Measurements from ENCODE around the gene CDH18.

The CDH18 gene

DNA sequence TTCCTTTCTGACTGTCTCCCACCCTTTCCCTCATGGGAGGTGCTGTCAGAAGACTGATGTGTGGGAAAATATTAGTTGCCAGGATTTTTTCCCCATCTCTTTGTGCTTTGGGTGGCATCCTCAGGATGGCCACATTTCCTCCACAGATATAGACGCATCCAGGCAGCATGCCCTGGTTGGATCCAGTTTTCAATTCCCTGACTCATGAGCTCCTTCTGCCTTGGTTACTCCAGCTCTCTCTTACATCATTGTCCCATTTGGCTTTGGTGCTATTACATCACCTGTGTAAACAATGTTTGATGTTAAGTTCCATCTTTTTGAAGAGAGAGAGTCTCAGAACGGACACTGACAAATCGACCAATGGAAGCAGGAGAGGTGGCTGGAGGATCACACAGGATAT, 302.5 kb downstream of the CDH18 start:
- no peaks in the 10 kb centered on the region for H3K4me1 Mint-ChIP-seq (ENCODE audit: low read depth)
- H3K9me3 Mint-ChIP-seq = peaks cover 16% of the 10 kb centered on the region
- no peak overlapping the region for H3K27ac Mint-ChIP-seq
- no peaks in the 10 kb centered on the region for H3K27me3 Mint-ChIP-seq
- no peaks in the 10 kb centered on the region for H3K36me3 Mint-ChIP-seq (ENCODE audit: low read depth)
- H3K4me3 Mint-ChIP-seq = no peak overlapping the region

DNA sequence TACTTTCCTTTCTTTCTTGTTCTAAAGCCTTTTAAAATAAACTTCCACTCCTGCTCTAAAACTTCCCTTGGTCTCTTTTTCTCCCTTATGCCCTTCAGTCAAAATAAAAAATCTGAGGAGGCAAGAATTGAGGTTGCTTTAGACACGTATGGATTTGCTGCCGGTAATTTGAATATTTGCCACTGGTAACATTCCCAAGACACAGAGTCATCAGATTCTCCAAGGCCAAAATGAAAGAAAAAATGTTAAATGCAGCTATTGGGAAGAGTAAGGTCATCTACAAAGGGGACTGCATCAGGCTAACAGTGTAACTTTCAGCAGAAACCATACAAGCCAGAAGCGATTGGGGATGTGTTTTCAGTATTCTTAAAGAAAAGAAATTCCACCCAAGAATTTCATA, 311.1 kb downstream of the CDH18 start:
- Mint-ChIP-seq H3K27ac (no peak overlapping the region), H3K27me3 (no peaks in the 10 kb centered on the region), H3K36me3 (ENCODE audit: low read depth) (no peaks in the 10 kb centered on the region), H3K4me1 (ENCODE audit: low read depth) (no peaks in the 10 kb centered on the region), H3K9me3 (peaks cover 8% of the 10 kb centered on the region), H3K4me3 (no peak overlapping the region)

GRCh38 chr5:19660679-19661078, 327.3 kb downstream of the CDH18 start:
- H3K4me1 Mint-ChIP-seq (ENCODE audit: low read depth) = no peaks in the 10 kb centered on the region

GRCh38 chr5:19655627-19656026, 332.4 kb downstream of the CDH18 start:
- Mint-ChIP-seq H3K27ac (no peak overlapping the region), H3K4me1 (ENCODE audit: low read depth) (no peaks in the 10 kb centered on the region), H3K9me3 (no peaks in the 10 kb centered on the region)

More at GRCh38 chr5:19660679-19661078, 327.3 kb downstream of the CDH18 start:
- H3K27me3 Mint-ChIP-seq = no peaks in the 10 kb centered on the region
- no peak overlapping the region for H3K27ac Mint-ChIP-seq
- no peak overlapping the region for H3K4me3 Mint-ChIP-seq
- no peaks in the 10 kb centered on the region for H3K36me3 Mint-ChIP-seq (ENCODE audit: low read depth)
- peaks cover 3% of the 10 kb centered on the region for H3K9me3 Mint-ChIP-seq

GRCh38 chr5:19638461-19638860, 349.5 kb downstream of the CDH18 start:
- H3K4me3 Mint-ChIP-seq = no peak overlapping the region
- H3K27ac Mint-ChIP-seq = no peak overlapping the region
- peaks cover 10% of the 10 kb centered on the region for H3K9me3 Mint-ChIP-seq
- no peaks in the 10 kb centered on the region for H3K36me3 Mint-ChIP-seq (ENCODE audit: low read depth)
- no peaks in the 10 kb centered on the region for H3K4me1 Mint-ChIP-seq (ENCODE audit: low read depth)
- no peaks in the 10 kb centered on the region for H3K27me3 Mint-ChIP-seq

More at GRCh38 chr5:19655627-19656026, 332.4 kb downstream of the CDH18 start:
- Mint-ChIP-seq H3K4me3 (no peak overlapping the region), H3K36me3 (ENCODE audit: low read depth) (no peaks in the 10 kb centered on the region), H3K27me3 (no peaks in the 10 kb centered on the region)

DNA sequence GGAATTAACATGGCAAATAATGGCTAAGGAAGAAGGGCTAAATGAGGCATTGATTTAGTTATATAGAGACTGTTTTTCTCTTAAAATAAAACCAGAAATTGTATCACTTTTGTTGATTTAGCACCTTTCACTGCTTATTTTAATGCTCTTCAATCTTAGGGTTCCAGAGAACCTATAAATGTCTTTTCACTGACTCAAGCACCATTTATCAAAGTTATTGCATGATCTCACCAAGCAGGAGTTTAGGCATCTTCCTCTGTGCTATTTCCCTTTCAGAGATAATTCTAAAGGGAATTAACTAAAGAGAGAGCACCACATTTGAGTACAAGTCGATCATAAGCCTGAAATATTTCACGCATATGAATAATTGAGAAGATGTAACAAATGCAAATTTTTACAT, 357.1 kb downstream of the CDH18 start:
- no peaks in the 10 kb centered on the region for H3K4me1 Mint-ChIP-seq (ENCODE audit: low read depth)
- no peak overlapping the region for H3K4me3 Mint-ChIP-seq
- no peaks in the 10 kb centered on the region for H3K27me3 Mint-ChIP-seq
- no peaks in the 10 kb centered on the region for H3K36me3 Mint-ChIP-seq (ENCODE audit: low read depth)
- H3K9me3 Mint-ChIP-seq = peaks cover 13% of the 10 kb centered on the region
- H3K27ac Mint-ChIP-seq = no peak overlapping the region

DNA sequence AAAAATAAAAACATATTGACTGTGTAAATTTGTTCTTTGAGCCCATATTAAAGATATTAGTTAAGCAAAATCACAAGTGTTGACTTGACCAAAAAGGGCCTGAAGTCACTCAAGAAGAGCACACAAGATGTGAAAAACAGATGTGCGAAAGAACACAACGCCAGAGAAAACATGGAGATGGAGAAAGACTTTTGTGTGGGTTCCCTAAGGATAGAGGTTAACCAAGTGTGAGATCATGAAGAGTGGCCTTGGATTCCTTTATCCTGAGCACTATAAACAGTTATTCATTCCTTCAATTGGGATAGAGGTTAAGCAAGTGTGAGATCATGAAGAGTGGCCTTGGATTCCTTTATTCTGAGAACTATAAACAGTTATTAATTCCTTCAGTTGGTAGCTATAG, 361.8 kb downstream of the CDH18 start:
- Mint-ChIP-seq H3K36me3 (ENCODE audit: low read depth) (no peaks in the 10 kb centered on the region), H3K9me3 (peaks cover 28% of the 10 kb centered on the region), H3K4me1 (ENCODE audit: low read depth) (no peaks in the 10 kb centered on the region), H3K27ac (no peak overlapping the region), H3K27me3 (no peaks in the 10 kb centered on the region), H3K4me3 (no peak overlapping the region)

- H3K9me3 Mint-ChIP-seq = peaks cover 24% of the 10 kb centered on the region
- H3K4me3 Mint-ChIP-seq = no peak overlapping the region
- no peaks in the 10 kb centered on the region for H3K27me3 Mint-ChIP-seq
- no peaks in the 10 kb centered on the region for H3K36me3 Mint-ChIP-seq (ENCODE audit: low read depth)
- H3K4me1 Mint-ChIP-seq (ENCODE audit: low read depth) = no peaks in the 10 kb centered on the region
- H3K27ac Mint-ChIP-seq = no peak overlapping the region
These were observed 362.4 kb downstream of the CDH18 start for GRCh38 chr5:19625562-19625961.

- no peaks in the 10 kb centered on the region for H3K27me3 Mint-ChIP-seq
- H3K27ac Mint-ChIP-seq = no peak overlapping the region
- no peaks in the 10 kb centered on the region for H3K36me3 Mint-ChIP-seq (ENCODE audit: low read depth)
- H3K4me3 Mint-ChIP-seq = no peak overlapping the region
- H3K4me1 Mint-ChIP-seq (ENCODE audit: low read depth) = no peaks in the 10 kb centered on the region
- peaks cover 21% of the 10 kb centered on the region for H3K9me3 Mint-ChIP-seq
These were observed 368.4 kb downstream of the CDH18 start for GRCh38 chr5:19619571-19619970.

- Mint-ChIP-seq H3K27ac (no peak overlapping the region), H3K27me3 (no peaks in the 10 kb centered on the region), H3K4me1 (ENCODE audit: low read depth) (no peaks in the 10 kb centered on the region), H3K36me3 (ENCODE audit: low read depth) (no peaks in the 10 kb centered on the region), H3K4me3 (no peak overlapping the region), H3K9me3 (peaks cover 16% of the 10 kb centered on the region)
These were observed 371.2 kb downstream of the CDH18 start for GRCh38 chr5:19616701-19617215.

GRCh38 chr5:19615661-19616060, 372.3 kb downstream of the CDH18 start:
- H3K36me3 Mint-ChIP-seq (ENCODE audit: low read depth) = no peaks in the 10 kb centered on the region

GRCh38 chr5:19615071-19615470, 372.9 kb downstream of the CDH18 start:
- no peak overlapping the region for H3K4me3 Mint-ChIP-seq
- H3K4me1 Mint-ChIP-seq (ENCODE audit: low read depth) = no peaks in the 10 kb centered on the region
- H3K9me3 Mint-ChIP-seq = peaks cover 16% of the 10 kb centered on the region
- no peak overlapping the region for H3K27ac Mint-ChIP-seq
- no peaks in the 10 kb centered on the region for H3K36me3 Mint-ChIP-seq (ENCODE audit: low read depth)
- no peaks in the 10 kb centered on the region for H3K27me3 Mint-ChIP-seq

More at GRCh38 chr5:19615661-19616060, 372.3 kb downstream of the CDH18 start:
- H3K27ac Mint-ChIP-seq = no peak overlapping the region
- no peaks in the 10 kb centered on the region for H3K4me1 Mint-ChIP-seq (ENCODE audit: low read depth)
- no peak overlapping the region for H3K4me3 Mint-ChIP-seq
- no peaks in the 10 kb centered on the region for H3K27me3 Mint-ChIP-seq
- peaks cover 16% of the 10 kb centered on the region for H3K9me3 Mint-ChIP-seq

DNA sequence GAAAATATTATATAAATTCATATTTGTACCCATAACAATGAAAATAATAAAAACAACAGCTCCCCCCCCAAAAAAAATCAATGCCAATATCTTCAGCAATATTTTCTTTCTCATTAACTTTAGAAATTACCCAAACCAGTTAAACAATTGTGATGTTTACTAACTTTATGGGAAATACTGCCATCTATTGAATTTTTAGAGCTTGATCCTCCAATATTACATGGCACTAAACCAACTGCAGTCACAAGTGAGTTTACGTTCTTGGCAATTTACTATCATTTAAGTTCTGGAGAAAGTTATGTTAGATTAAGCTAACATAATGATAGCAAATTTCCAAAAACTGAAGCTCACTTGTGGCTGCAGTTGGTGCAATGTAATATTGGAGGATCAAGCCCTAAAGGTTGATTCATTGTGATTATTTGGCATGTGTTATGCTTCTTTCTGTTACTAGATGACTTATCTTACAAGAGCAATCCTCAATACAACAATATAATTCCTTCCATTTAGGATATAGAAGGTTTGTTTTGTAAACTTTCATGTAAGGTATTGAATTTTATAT, 379.5 kb downstream of the CDH18 start:
- Mint-ChIP-seq H3K27ac (no peak overlapping the region), H3K4me3 (no peak overlapping the region), H3K27me3 (no peaks in the 10 kb centered on the region), H3K9me3 (peaks cover 12% of the 10 kb centered on the region), H3K36me3 (ENCODE audit: low read depth) (no peaks in the 10 kb centered on the region), H3K4me1 (ENCODE audit: low read depth) (no peaks in the 10 kb centered on the region)

- Mint-ChIP-seq H3K4me3 (no peak overlapping the region), H3K36me3 (ENCODE audit: low read depth) (no peaks in the 10 kb centered on the region), H3K27me3 (no peaks in the 10 kb centered on the region), H3K9me3 (peaks cover 9% of the 10 kb centered on the region), H3K27ac (no peak overlapping the region), H3K4me1 (ENCODE audit: low read depth) (no peaks in the 10 kb centered on the region)
These were observed 382.1 kb downstream of the CDH18 start for GRCh38 chr5:19605846-19606407.

- H3K27ac Mint-ChIP-seq = no peak overlapping the region
- H3K9me3 Mint-ChIP-seq = peaks cover 25% of the 10 kb centered on the region
- H3K36me3 Mint-ChIP-seq (ENCODE audit: low read depth) = no peaks in the 10 kb centered on the region
- no peaks in the 10 kb centered on the region for H3K27me3 Mint-ChIP-seq
- no peak overlapping the region for H3K4me3 Mint-ChIP-seq
- H3K4me1 Mint-ChIP-seq (ENCODE audit: low read depth) = no peaks in the 10 kb centered on the region
These were observed 403.9 kb downstream of the CDH18 start for GRCh38 chr5:19584131-19584530.

GRCh38 chr5:19577882-19578281, 410.1 kb downstream of the CDH18 start:
- H3K36me3 Mint-ChIP-seq (ENCODE audit: low read depth) = no peaks in the 10 kb centered on the region
- peaks cover 4% of the 10 kb centered on the region for H3K9me3 Mint-ChIP-seq
- H3K27me3 Mint-ChIP-seq = no peaks in the 10 kb centered on the region
- no peak overlapping the region for H3K4me3 Mint-ChIP-seq
- H3K27ac Mint-ChIP-seq = no peak overlapping the region
- H3K4me1 Mint-ChIP-seq (ENCODE audit: low read depth) = no peaks in the 10 kb centered on the region
